Kidney epithelial cell (primary cell): ENCODE results near the gene KNOP1. TPM values are rescaled to one million over a fixed set of nuclear protein-coding genes. Genes with fewer than 3 reads are reported as not detected.

Experiments
- DNase-seq: peaks from one replicate; pipeline ENCODE4 v3.0.0-alpha.2; 2010; ENCODE audit warnings: low read depth
- H3K27me3 ChIP-seq: 2 replicates; pipeline ENCODE4 v1.6.0; 2011; ENCODE audit warnings: low read length; ENCODE audit not compliant: control insufficient read depth, insufficient read depth
- H3K36me3 ChIP-seq: 2 replicates; pipeline ENCODE4 v1.5.1; 2011; ENCODE audit warnings: low read length; ENCODE audit not compliant: control insufficient read depth, insufficient read depth
- H3K4me3 ChIP-seq: 2 replicates; pipeline ENCODE4 v1.5.1; 2011; ENCODE audit warnings: low read depth, mild to moderate bottlenecking, control low read depth, low read length
- CTCF ChIP-seq: IDR thresholded peaks from 2 replicates; pipeline ENCODE4 v1.5.1; 2011; ENCODE audit warnings: mild to moderate bottlenecking, moderate library complexity, low read length, control low read depth, inconsistent platforms; ENCODE audit not compliant: insufficient read depth, poor library complexity, severe bottlenecking
- total RNA-seq: library from RNA; depleted of rRNA; stranded (reverse); fragments of >200 nt; gene quantifications from 2 replicates; pipeline ENCODE4 v1.2.3, GENCODE V29; 2015

KNOP1 gene
- total RNA-seq, result 22.2 and 32.8 TPM in 2 replicates

GRCh38 chr16:19717741-19718623, at the start of gene KNOP1, which contains the start of gene IQCK:
TSS of gene KNOP1 (minus strand) at chr16:19718227. CDS start at chr16:19715035, 3,192 bp downstream.
TSS of gene IQCK (plus strand) at chr16:19718271. CDS start at chr16:19718307, 36 bp downstream.
- peak within 1 kb of the TSS; percentile 99 for H3K4me3 ChIP-seq
- TF ChIP-seq CTCF, result no peak
- DNase-seq, result peak; percentile 71

DNA sequence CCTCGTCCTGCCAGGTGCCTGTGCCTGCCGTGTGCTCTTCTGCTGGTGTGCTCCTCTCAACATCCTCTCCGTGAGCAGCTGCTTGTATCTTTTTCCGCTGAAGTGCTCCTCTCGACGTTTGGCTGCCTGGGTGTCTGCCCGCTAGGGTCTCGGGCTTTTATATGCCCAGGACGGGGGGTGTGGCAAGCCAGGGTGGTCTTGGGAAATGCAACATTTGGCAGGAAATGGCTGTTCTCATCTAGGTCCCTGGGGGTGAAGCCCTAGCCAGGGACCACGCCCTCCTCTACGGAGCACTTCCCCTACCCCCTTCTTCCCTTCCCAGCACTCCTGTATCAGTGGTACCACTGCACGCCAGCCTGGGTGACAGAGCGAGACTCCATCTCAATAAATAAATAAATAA, 49.5 kb upstream of the KNOP1 start:
- no peak for DNase-seq
- Histone ChIP-seq H3K36me3 (no peaks in the 10 kb centered on the region), H3K4me3 (no peak overlapping the region), H3K27me3 (no peaks in the 10 kb centered on the region)
- TF ChIP-seq CTCF, result no peak

More at GRCh38 chr16:19717741-19718623, at the start of gene KNOP1, which contains the start of gene IQCK:
- peaks cover 2% of the 10 kb centered on the region for H3K36me3 ChIP-seq
- no peaks in the 10 kb centered on the region for H3K27me3 ChIP-seq

DNA sequence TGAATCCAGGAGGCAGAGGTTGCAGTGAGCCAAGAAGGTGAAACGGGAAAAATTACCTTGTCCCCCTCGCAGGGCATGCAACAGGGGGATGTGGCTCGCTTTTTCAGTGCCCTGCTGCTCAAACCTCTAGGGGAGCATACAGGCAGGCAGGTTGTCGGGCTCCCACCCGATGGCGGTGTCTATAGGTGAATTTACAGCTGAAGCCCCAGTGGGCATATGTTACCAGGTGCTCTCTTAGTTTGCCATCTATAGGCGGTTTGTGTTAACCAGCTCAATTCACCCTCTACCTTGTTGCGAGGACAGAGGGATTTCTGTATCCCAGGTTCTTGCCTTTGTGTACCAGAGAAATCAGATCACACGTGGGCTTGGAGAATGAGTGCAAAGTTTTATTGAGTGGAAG, 49.0 kb upstream of the KNOP1 start:
- DNase-seq, result no peak
- H3K4me3 ChIP-seq, result no peak overlapping the region
- no peaks in the 10 kb centered on the region for H3K36me3 ChIP-seq
- no peak for TF ChIP-seq CTCF
- H3K27me3 ChIP-seq, result no peaks in the 10 kb centered on the region

- no peak for DNase-seq
- Histone ChIP-seq H3K36me3 (no peaks in the 10 kb centered on the region), H3K4me3 (no peak overlapping the region), H3K27me3 (no peaks in the 10 kb centered on the region)
- TF ChIP-seq CTCF, result no peak
Measured at GRCh38 chr16:19766554-19766884, 48.5 kb upstream of the KNOP1 start.

GRCh38 chr16:19765860-19766553, 48.0 kb upstream of the KNOP1 start:
- Histone ChIP-seq H3K36me3 (no peaks in the 10 kb centered on the region), H3K27me3 (no peaks in the 10 kb centered on the region), H3K4me3 (no peak overlapping the region)
- no peak for DNase-seq
- TF ChIP-seq CTCF, result no peak
